ENCODE data around the gene XRCC6. TPM values are rescaled to one million over a fixed set of nuclear protein-coding genes. Genes with fewer than 3 reads are reported as not detected.

XRCC6 gene
- total RNA-seq, 1 experiment from 2014 or later = 474 TPM

GRCh38 chr22:41641854-41642253 lies 20.8 kb downstream of the XRCC6 start (continued):
- no peak for TF ChIP-seq ZNF532 (CRISPR knock-in tag; IDR thresholded peaks at IDR 0.05; ENCODE audit: borderline replicate concordance)
- no peak for TF ChIP-seq CREB1 (CRISPR knock-in tag; IDR thresholded peaks at IDR 0.05)
- no peak for TF ChIP-seq STAT6 (CRISPR knock-in tag; conservative IDR thresholded peaks at IDR 0.05; ENCODE audit: low read depth)

- H3K4me3 Mint-ChIP-seq = no peak overlapping the region
- H3K36me3 Mint-ChIP-seq = peaks cover 67% of the 10 kb centered on the region
- H3K27ac Mint-ChIP-seq = peak overlapping the region; percentile 37
- POLR2A ChIA-PET = no interaction called here
- no peaks in the 10 kb centered on the region for H3K27me3 Mint-ChIP-seq (ENCODE audit: low read depth)
- CTCF ChIA-PET = interaction anchor here (0.6 kb wide), 1 partner anchor 24 kb away, joined by 3 read pairs; no protein-coding TSS in a partner anchor
- ATAC-seq = no peak
- H3K4me1 Mint-ChIP-seq = no peaks in the 10 kb centered on the region
- no peak for DNase-seq (ENCODE audit: low spot score)
- TF ChIP-seq RORB (CRISPR knock-in tag; IDR thresholded peaks at IDR 0.05) = no peak
- no peak for TF ChIP-seq ZNF512 (CRISPR knock-in tag; IDR thresholded peaks at IDR 0.05; ENCODE audit: borderline replicate concordance)
- no peak for TF ChIP-seq KAT7 (CRISPR knock-in tag; IDR thresholded peaks at IDR 0.05; ENCODE audit: borderline replicate concordance)
- no peak for TF ChIP-seq ZNF232 (CRISPR knock-in tag; IDR thresholded peaks at IDR 0.05)
- TF ChIP-seq PRDM15 (CRISPR knock-in tag; IDR thresholded peaks at IDR 0.05) = no peak
- no peak for TF ChIP-seq CREM (CRISPR knock-in tag; IDR thresholded peaks at IDR 0.05)
- TF ChIP-seq ATF6 (CRISPR knock-in tag; IDR thresholded peaks at IDR 0.05) = no peak
- TF ChIP-seq ZNF396 (CRISPR knock-in tag; IDR thresholded peaks at IDR 0.05; ENCODE audit: borderline replicate concordance) = no peak
- no peak for TF ChIP-seq NFATC4 (CRISPR knock-in tag; IDR thresholded peaks at IDR 0.05)
- no peak for TF ChIP-seq ATF2 (CRISPR knock-in tag; IDR thresholded peaks at IDR 0.05; ENCODE audit: borderline replicate concordance, low read depth)
- TF ChIP-seq ZBTB43 (CRISPR knock-in tag; IDR thresholded peaks at IDR 0.05) = no peak
- TF ChIP-seq NR2C2 (CRISPR knock-in tag; IDR thresholded peaks at IDR 0.05) = no peak
- no peak for TF ChIP-seq ZBTB21 (CRISPR knock-in tag; IDR thresholded peaks at IDR 0.05; ENCODE audit: borderline replicate concordance)
- no peaks in the 10 kb centered on the region for H3K9me3 Mint-ChIP-seq
Measured at GRCh38 chr22:41642331-41643110, 21.4 kb downstream of the XRCC6 start.
